ENCODE measurements around the gene SOBP. TPM values are rescaled to one million over a fixed set of nuclear protein-coding genes. Genes with fewer than 3 reads are reported as not detected.

SOBP gene
- total RNA-seq, 3 donors from 2014 or later = 1.1 to 2.1 (median 1.8) TPM

DNA sequence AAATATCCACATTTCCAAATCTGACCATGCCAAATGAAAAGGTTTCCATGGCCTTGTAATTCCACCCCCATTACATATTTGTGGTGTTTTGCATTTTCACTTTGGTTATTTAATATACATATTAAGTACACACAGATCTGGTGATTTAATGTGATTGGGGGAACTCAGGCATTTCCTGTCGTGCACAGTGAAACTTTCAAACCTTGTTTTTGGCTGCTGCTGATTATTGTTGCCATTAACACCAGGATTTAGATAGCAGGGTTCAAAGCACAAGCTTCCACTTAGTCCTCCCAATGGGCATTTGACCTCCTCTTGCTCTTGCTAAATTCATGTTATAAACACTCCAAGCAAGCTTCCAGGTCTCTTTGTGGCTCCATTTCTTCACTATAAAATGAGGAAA lies 166.5 kb downstream of the SOBP start:
- Mint-ChIP-seq H3K4me3 (no peak overlapping the region), H3K36me3 (ENCODE audit: insufficient read depth) (no peaks in the 10 kb centered on the region), H3K9me3 (no peaks in the 10 kb centered on the region), H3K27me3 (ENCODE audit: low read depth) (peaks cover under 1% of the 10 kb centered on the region), H3K4me1 (ENCODE audit: low read depth) (peaks cover 33% of the 10 kb centered on the region)
- DNase-seq (no peak), ATAC-seq (no peak)

DNA sequence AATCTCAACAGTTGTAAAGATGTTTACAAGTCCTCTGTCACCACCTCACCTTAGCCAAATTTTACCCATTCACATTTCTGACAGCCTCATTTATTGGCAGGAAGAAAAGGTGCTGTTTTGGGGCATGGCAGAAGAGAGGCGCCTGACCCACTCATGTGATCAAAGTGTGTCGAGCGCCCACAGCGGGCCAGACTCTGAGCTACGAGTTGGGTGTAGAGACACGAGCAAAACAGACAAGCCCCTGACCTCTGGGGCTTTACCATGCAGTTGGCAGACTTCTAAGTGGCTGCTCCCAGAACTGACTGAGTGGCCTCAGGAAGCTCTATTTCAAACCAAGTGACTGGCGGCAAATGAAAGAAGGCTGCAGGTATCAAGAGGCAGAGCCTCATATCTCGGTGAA lies 167.0 kb downstream of the SOBP start:
- no peak overlapping the region for H3K4me3 Mint-ChIP-seq
- DNase-seq = no peak

DNA sequence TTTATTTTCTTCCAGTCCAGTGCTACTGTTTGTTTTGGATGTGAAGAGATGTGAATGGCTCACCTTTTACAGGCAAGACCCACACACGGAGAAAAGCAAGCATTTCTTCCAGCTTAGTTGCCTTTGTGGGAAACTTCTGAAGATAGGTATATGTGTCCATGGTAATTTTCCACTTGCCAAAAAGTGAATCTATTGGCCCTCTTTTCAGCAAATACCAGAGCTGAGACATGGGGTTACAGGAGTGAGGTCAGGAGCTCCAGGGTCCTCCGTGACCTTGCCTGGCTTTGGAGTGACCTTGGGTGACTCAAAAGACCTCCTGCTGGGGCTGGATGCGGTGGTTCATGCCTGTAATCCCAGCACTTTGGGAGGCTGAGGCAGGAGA lies 167.4 kb downstream of the SOBP start:
- H3K27me3 Mint-ChIP-seq (ENCODE audit: low read depth) = peaks cover 2% of the 10 kb centered on the region
- peaks cover 33% of the 10 kb centered on the region for H3K4me1 Mint-ChIP-seq (ENCODE audit: low read depth)
- no peaks in the 10 kb centered on the region for H3K36me3 Mint-ChIP-seq (ENCODE audit: insufficient read depth)
- H3K4me3 Mint-ChIP-seq = peak overlapping the region; percentile 59
- H3K9me3 Mint-ChIP-seq = no peaks in the 10 kb centered on the region
- ATAC-seq (no peak), DNase-seq (no peak)

More for the DNA sequence above, 167.0 kb downstream of the SOBP start:
- ATAC-seq = no peak
- no peaks in the 10 kb centered on the region for H3K9me3 Mint-ChIP-seq
- peaks cover 2% of the 10 kb centered on the region for H3K27me3 Mint-ChIP-seq (ENCODE audit: low read depth)
- peaks cover 33% of the 10 kb centered on the region for H3K4me1 Mint-ChIP-seq (ENCODE audit: low read depth)
- no peaks in the 10 kb centered on the region for H3K36me3 Mint-ChIP-seq (ENCODE audit: insufficient read depth)

DNA sequence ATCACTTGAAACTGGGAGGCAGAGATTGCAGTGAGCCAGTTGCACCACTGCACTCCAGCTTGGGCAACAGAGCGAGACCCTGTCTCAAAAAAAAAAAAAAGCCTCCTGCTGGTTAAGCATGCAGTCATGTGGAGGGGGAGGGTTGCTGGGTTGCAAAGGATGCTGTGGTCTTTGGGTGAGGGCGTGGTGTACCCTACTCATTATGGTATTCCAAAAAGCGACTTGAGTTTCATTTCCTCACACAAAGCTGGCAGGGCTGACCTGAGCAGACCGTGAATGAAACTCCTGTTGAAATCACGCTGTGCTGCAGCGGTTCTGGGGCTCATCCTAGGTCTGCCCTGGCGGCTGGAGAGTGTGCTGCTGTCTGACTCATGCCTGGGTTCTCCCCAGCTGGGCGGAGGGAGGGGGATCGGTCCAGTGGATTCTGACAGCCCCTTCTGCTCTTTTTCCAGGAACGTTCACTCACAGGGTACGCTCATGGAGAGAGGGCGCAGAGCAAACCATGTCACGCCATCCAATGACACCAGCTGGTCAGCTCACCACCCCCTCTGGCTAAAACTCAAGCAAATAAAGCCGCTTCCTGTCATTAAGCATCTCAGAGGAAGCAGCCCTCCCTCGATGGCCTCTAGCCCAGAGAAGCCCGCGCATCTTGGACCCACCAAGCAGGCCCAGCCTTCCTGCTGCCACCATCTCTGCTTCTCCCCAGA lies 168.0 kb downstream of the SOBP start:
- H3K36me3 Mint-ChIP-seq (ENCODE audit: insufficient read depth) = no peaks in the 10 kb centered on the region
- no peaks in the 10 kb centered on the region for H3K9me3 Mint-ChIP-seq
- DNase-seq = peak; percentile 27
- H3K27me3 Mint-ChIP-seq (ENCODE audit: low read depth) = peaks cover 2% of the 10 kb centered on the region
- peaks cover 33% of the 10 kb centered on the region for H3K4me1 Mint-ChIP-seq (ENCODE audit: low read depth)
- H3K4me3 Mint-ChIP-seq = peak overlapping the region; percentile 59
- ATAC-seq = peak; percentile 92

DNA sequence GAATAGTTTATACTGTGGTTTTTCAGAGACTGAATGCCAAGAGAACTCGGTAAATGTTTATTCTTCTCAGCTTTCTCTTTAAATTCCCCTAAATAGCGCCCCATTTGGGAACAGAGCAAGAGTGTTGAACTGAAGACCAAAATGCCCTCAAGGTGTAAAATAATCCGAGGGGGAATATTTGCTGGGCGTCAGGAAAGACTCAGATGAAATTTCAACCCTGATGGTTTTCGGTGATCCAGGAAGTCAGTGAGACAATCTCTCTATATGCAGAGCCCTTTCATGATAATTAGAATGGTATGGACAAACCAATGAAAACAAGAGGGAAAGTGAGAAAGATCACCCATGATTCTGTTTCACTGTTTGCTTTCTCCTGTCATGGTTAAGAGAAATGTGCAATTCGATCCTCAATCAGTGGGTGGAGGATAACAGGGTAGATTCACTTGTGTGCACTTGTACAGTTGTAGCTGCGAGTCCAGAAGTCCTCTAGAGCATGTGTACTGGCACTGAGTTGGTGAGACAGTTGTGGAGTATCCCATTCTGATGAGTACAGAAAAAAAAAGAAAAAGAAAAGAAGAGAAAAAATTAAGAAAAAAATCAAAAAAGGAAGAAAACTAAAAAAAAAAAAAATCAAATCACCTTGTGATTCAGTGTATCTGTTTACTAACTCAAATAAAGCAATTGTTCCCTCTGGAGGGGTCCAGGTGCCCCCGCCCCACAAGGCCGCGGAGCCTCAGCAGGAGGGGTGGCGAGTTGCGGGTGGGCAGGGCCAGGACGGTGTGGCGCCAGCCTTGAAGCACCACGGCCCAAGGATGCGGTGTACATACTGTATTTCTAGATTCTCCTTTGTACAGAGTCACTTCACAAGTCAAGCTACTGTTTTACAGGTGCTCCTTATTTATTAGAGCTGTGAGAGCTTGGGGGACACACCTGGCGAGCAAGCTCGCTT lies 169.3 kb downstream of the SOBP start:
- Mint-ChIP-seq H3K9me3 (no peaks in the 10 kb centered on the region), H3K4me3 (no peak overlapping the region), H3K4me1 (ENCODE audit: low read depth) (peaks cover 33% of the 10 kb centered on the region)

DNA sequence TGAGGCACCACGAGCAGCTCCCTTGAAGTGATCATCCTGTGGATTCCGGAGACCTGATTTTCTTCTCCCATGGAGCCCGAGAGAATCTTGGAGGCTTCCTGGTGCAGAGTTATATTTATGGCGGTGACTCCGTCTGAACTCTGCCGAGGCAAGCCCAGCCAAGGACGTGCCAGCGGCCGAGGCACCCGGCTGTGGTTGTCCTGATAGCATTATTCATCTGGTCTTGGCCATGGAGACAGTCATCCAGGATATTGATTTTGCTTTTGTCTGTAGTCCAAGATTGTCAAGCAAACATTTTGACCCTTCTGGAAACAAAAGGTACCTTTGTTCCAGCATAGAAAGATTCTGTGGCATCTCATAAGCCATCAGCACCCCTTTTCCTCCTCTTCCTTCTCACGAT lies 170.9 kb downstream of the SOBP start:
- H3K27me3 Mint-ChIP-seq (ENCODE audit: low read depth) = peaks cover 2% of the 10 kb centered on the region
- ATAC-seq (no peak), DNase-seq (no peak)
- no peaks in the 10 kb centered on the region for H3K9me3 Mint-ChIP-seq
- H3K4me1 Mint-ChIP-seq (ENCODE audit: low read depth) = peaks cover 33% of the 10 kb centered on the region
- H3K36me3 Mint-ChIP-seq (ENCODE audit: insufficient read depth) = no peaks in the 10 kb centered on the region
- H3K4me3 Mint-ChIP-seq = no peak overlapping the region

More for the DNA sequence above, 169.3 kb downstream of the SOBP start:
- no peak for DNase-seq
- Mint-ChIP-seq H3K27me3 (ENCODE audit: low read depth) (peaks cover 2% of the 10 kb centered on the region), H3K36me3 (ENCODE audit: insufficient read depth) (no peaks in the 10 kb centered on the region)
- ATAC-seq = no peak

DNA sequence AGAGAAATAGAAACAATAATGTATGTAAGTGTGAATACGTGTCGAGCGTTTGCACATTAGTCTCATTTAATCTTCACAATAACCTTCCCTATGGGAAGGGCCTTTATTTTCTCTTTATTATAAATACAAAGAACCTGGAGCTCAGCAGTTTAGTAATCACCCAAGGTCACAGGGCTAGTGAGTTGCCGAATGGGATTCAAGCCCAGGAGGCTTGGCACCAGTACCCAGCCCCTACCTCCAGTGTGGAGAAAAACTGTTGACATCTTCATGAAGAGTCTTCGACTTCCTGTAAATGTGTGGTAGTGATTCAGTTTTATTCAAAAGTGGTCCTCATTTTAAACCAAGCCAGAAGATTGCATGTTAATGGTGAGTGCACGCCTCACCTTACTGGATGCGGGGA lies 171.4 kb downstream of the SOBP start:
- peaks cover 2% of the 10 kb centered on the region for H3K27me3 Mint-ChIP-seq (ENCODE audit: low read depth)
- H3K9me3 Mint-ChIP-seq = no peaks in the 10 kb centered on the region
- H3K4me1 Mint-ChIP-seq (ENCODE audit: low read depth) = peaks cover 30% of the 10 kb centered on the region
- ATAC-seq = no peak
- no peak overlapping the region for H3K4me3 Mint-ChIP-seq
- no peaks in the 10 kb centered on the region for H3K36me3 Mint-ChIP-seq (ENCODE audit: insufficient read depth)
- no peak for DNase-seq

DNA sequence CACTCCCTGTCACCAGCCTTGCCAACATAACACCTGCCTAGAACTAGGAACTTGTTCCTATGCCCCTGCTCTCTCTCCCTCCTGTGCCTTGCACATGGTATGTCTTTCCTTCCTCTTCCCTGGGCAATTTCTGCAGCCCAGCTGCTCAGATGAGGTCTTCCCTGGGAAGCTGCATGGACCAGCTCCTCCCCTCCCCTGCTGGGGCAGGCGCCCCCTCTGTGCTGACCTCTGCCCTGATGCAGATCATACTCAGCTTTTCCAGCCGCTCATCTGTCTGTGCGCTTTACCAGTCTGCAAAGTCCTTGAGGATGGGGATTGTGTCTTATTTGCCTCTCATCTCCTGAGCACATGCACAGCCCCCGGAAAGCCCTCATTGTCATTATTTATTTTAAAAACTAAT lies 172.4 kb downstream of the SOBP start:
- peaks cover 2% of the 10 kb centered on the region for H3K27me3 Mint-ChIP-seq (ENCODE audit: low read depth)
- no peak overlapping the region for H3K4me3 Mint-ChIP-seq
- DNase-seq (no peak), ATAC-seq (no peak)
- no peaks in the 10 kb centered on the region for H3K36me3 Mint-ChIP-seq (ENCODE audit: insufficient read depth)
- H3K4me1 Mint-ChIP-seq (ENCODE audit: low read depth) = peaks cover 20% of the 10 kb centered on the region
- H3K9me3 Mint-ChIP-seq = no peaks in the 10 kb centered on the region

DNA sequence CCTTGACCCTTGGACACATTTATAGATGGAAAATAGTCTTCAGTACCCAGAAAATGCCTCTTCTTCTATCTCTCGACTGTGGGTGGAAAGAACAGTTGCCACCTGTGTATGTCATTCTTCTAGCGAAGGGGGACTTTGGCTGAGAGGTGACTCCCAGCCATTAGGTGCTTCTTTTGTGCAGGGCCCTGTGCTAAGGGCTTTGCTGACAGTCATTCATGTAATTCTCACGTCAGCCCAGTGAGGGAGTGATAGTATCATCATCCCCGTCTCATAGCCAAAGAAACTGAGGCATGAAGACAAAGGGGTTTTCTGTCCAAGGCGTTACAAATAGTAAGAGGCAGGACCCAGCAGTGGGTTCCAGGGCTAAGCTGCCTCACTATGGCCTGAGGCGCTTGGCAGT lies 173.4 kb downstream of the SOBP start:
- Mint-ChIP-seq H3K27me3 (ENCODE audit: low read depth) (peaks cover 2% of the 10 kb centered on the region), H3K4me3 (no peak overlapping the region), H3K36me3 (ENCODE audit: insufficient read depth) (no peaks in the 10 kb centered on the region), H3K4me1 (ENCODE audit: low read depth) (peaks cover 10% of the 10 kb centered on the region), H3K9me3 (no peaks in the 10 kb centered on the region)
- no peak for DNase-seq
- no peak for ATAC-seq

DNA sequence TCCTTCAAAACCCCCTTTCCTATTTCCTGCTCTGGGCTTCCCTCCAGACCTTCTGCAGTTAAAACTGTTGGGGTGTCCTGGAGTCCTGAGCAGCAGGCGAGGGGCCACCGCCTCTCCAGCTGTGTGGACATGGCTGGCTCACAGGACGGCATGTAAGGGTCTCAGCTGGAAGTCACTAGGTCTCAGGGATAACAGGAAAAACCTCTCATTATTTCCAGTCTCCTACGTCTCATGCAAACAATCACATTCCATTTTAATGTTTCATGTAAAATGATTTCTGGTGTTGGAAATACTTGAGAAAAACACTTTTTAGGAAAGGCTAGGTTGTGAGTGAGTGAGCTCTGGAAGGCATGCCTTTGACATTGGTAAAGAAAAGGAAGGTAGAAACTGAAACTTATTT lies 175.5 kb downstream of the SOBP start:
- H3K36me3 Mint-ChIP-seq (ENCODE audit: insufficient read depth) = no peaks in the 10 kb centered on the region

DNA sequence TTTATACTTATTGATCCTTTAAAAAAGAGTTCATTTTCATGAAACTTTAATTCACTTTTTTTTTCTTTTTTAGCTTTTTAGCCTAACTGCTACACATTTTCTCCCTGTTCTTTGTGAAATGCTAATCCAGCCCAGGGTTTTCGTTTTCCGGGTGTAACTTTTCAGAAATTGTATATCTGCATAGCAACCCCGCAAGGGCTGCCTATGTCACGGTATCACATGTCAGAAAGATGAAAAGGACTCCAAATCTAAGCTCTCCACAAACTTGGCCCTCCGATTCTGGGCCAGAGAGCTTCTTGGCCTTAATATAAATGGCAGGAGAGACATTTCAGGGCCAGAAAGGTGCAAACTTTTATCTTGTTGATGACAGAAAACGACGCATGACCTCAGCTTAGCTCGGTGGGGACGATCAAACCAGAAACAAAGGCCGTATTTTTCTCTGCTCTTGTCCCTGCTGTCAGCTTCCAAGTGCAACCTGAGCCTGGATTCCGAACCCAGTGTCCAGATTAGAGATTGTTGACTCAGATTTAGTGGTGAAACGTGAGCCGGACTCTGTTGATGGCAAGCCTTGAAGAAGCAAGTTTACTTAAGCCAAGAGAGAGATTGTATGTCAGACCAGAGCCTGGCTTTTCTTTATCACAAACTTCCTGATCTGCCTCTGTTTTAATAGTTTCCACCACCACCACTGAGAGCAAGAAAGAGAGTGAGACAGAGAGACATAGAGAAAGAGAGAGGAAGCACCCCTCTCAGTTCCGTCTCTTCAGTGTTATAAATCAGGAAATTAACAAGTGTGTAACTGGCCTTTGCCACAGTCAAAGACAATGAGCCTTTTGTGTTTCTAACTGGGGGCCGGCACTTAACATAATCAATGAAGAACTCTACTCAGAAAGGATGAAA lies 176.4 kb downstream of the SOBP start:
- DNase-seq (no peak), ATAC-seq (no peak)
- Mint-ChIP-seq H3K36me3 (ENCODE audit: insufficient read depth) (no peaks in the 10 kb centered on the region), H3K27me3 (ENCODE audit: low read depth) (peaks cover 2% of the 10 kb centered on the region), H3K9me3 (no peaks in the 10 kb centered on the region), H3K4me1 (ENCODE audit: low read depth) (peaks cover 14% of the 10 kb centered on the region), H3K4me3 (no peak overlapping the region)

More for the DNA sequence above, 175.5 kb downstream of the SOBP start:
- ATAC-seq (no peak), DNase-seq (no peak)
- H3K9me3 Mint-ChIP-seq = no peaks in the 10 kb centered on the region
- no peak overlapping the region for H3K4me3 Mint-ChIP-seq
- H3K27me3 Mint-ChIP-seq (ENCODE audit: low read depth) = peaks cover 2% of the 10 kb centered on the region
- H3K4me1 Mint-ChIP-seq (ENCODE audit: low read depth) = peaks cover 9% of the 10 kb centered on the region

DNA sequence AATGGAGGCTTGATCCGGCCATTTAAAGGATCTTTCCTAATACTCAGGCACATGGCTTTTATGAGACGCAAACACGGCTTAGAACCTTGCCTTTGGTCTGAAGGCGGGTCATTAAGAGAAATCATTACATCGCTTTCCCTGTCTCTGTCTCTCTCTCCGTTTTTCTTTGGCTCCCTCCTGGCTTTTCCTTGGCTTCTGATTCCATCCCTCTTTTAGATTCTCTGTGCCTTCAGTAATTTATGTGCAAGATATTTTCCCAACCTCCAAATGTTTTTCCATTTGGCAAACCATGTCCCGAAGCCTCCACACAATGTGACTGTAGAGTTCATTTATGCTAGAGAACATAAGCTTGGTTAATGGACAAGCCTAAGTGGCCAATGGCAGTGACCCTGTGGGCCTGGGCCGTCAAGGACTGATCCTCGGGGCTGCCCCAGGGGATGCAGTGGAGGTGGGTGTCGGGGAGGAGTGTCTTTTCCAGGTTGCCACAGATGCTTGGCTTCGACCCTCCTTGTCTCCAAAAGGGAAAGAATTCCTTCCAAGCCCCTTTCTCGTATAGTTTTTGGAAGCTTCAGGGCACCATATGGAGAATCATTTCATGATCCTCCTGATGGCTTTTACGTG lies 177.2 kb downstream of the SOBP start:
- Mint-ChIP-seq H3K36me3 (ENCODE audit: insufficient read depth) (no peaks in the 10 kb centered on the region), H3K4me3 (no peak overlapping the region), H3K4me1 (ENCODE audit: low read depth) (peaks cover 16% of the 10 kb centered on the region), H3K27me3 (ENCODE audit: low read depth) (no peaks in the 10 kb centered on the region), H3K9me3 (no peaks in the 10 kb centered on the region)
- DNase-seq (no peak), ATAC-seq (no peak)

DNA sequence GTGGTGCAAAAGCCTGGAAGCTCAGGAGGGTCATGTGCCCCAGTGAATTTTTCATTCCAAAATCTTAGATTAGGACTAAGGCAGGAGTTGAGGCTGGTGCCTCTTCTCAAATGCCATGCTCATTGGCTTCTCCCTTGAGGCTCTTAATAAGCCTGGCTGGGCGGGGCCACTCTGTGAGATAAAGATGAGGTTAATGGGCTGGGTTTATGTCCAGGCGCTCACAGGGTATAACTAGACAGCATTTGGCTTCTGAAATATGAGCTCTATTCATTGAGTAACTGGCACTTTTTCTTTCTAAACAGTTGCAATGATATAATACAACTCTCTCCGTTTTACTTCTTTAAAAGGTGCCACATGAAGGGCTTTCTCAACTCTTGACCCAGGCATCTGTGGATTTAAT lies 177.9 kb downstream of the SOBP start:
- DNase-seq (no peak), ATAC-seq (no peak)
- Mint-ChIP-seq H3K36me3 (ENCODE audit: insufficient read depth) (no peaks in the 10 kb centered on the region), H3K4me3 (no peak overlapping the region), H3K4me1 (ENCODE audit: low read depth) (peaks cover 16% of the 10 kb centered on the region), H3K9me3 (no peaks in the 10 kb centered on the region), H3K27me3 (ENCODE audit: low read depth) (no peaks in the 10 kb centered on the region)
